HG02840 (cell line): ENCODE measurements around the gene MTRF1.
"Not testable (repeated sequence)": the region's sequence is repeated elsewhere in the genome, so short reads cannot be mapped to it uniquely, and the experiment has no call there.

Experiments used
- ATAC-seq: cut with Tn5 transposase; IDR thresholded peaks from one replicate; pipeline ENCODE4 v1.9.1; 2021; ENCODE audit warnings: mild to moderate bottlenecking, moderate library complexity, moderate number of reproducible peaks; ENCODE audit not compliant: unreplicated experiment, low FRiP score

The MTRF1 gene

DNA sequence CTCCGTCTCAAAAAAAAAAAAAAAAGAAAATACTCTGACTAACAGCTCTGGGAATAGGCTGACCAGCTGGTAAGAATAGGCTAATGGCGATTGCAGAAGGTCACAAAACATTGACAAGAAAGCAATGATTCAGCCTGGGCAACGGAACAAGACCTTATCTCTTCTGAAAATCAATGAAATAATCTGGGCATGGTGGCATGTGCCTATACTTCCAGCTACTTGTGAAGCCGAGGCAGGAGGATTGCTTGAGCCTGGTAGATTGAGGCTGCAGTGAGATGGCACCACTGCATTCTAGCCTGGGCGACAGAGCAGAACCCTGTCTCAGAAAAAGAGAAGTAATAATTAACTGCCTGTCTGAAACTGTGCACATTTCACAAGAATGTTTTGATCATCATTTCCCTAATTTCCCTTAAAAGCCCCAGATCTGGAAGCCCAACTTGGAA is 18.8 kb upstream of the MTRF1 start:
- no peak for ATAC-seq

DNA sequence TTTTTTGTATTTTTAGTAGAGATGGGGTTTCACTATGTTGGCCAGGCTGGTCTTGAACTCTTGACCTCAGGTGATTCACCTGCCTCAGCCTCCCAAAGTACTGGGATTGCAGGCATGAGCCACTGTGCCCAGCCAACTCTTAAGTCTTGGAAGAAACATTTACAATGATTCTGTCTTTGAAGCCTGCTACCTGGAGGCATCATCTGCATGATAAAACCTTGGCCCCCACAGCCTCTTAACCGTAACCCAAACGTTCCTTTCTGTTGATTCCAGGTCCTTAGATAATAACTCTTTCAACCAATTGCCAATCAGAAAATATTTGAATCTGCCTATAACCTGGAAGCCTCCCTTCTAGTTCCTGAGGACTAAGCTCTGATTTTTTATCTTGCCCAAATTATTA is 15.8 kb upstream of the MTRF1 start:
- ATAC-seq: not testable (repeated sequence)

DNA sequence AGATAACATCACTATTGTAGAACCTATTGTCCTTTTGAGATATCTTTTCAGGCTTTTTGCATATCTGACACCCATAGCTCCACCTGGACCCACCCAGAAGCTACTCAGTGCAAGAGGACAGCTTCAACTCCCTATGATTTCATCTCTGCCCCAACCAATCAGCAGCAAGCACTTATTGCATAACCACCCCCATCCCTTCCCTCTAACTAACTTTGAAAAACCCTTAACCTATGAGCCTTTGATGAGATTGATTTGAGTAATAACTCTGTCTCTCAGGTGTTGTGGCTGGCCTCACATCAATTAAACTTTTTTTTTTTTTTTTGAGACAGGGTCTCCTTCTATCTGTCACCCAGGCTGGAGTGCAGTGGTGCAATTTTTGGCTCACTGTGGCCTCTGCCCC is 13.4 kb upstream of the MTRF1 start:
- no peak for ATAC-seq

DNA sequence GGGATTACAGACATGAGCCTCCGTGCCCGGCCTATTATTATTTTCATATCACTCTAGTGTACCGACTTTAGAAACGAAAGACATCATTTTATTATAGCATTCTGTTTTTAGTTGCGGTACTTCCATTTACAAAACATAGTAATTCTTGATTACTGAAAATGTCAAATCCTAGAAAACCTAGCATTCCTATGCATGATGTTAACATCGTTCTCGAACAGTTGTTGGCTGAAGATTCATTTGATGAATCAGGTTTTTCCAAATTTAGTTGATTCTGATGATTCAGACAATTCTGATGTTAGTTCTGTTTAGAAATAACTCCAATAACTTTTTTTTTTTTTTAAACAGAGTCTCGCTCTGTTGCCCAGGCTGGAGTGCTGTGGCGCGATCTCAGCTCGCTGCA is 11.5 kb upstream of the MTRF1 start:
- ATAC-seq: no peak

DNA sequence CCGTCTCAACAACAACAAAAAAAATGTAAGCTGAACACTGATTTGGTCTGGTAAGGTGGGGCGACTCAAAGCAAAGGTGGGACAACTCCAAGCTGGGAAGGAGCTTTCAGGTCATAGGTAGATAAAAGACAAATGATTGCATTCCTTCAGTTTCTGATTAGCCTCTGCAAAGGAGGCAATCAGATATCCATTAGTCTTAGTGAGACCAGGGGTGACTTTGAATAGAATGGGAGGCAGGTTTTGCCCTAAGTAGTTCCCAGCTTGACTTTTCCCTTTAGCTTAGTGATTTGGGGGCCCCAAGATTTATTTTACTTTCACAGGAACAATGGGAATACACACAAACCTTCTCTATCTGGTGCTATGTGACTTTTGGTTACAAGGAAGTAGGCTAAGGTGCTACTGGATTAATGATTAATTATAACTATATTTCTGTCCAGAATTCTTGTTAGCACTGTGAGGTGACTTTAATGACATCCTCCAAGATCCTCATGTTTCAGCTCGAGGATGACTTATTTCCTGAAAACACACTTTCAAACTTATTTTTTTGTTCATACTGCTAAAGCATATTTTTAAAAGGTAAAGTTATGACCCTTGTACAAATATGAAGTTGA is 10.6 kb upstream of the MTRF1 start:
- no peak for ATAC-seq

DNA sequence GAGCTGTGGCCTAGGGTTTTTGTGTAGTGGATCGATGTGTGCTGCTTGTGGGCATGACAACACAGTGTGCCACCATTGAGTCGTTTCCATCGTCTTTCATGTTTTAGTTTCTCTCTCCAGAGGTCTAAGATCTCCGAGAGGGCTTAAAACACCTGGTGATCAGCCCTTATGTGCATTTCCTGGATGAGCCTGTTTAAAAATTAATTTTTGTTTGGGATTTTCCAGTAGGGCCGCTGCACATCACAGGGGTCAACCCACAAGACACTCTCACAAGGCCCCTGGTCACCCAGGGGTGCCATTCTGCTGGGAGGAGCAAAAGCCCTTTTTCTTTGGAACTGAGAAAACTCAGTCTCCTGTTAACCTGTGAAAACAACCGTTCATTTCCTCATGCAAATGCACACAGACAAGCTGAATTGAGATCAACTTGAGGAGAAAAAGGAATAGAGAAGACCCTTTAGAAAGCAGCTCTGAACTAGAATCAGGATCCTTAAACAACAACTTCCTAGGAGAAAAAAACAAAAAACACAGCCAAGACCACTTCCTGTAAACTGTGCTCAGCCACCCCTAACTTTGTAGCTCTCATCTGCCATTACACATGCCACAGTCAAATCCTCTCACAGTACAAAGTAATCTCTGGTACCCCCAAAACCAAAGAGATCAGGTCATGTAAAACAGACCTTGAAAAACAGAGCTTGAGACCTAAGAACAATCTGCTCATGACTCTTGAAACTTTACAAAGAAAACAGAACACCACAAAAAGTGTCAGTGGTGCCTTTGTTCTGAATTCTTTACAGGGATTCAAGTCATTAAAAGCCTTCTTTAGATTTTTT is 8.3 kb upstream of the MTRF1 start:
- ATAC-seq: no peak

DNA sequence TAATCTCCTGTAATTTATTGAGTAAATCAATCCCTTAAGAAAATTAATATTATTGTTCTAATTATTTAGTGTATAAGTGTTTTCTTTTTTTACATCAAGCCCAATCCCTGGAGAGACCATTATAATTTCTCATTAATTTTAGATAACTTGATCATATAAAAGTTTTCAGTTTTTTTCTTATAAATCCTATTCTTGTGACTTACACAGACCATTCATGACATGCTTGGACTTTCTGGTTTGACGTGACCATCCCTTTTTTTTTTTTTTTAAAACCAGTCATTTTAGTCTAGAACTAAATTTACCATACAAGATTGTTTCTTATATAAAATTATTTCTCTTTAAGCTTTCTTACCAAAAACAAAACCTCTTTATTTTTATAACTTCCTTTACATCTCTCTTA is 5.4 kb upstream of the MTRF1 start:
- no peak for ATAC-seq

DNA sequence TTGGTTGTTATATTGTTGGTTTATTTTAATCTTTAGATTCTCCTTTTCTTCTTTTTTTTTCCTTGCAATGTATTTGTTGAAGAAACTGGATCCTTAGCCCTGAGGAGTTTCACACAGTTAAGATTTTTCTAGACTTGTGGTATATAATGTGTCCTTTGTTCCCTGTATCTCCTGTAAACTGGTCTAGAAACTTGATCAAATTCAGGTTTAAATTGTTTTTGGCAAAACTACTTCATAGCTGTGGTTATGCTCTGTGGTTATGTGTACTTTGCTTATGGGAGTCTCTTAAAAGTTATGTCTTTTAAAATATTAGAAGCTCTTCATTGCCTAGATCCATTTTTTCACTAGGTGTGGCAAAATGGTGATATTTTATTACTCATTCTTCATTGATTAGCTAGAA is 3.7 kb upstream of the MTRF1 start:
- ATAC-seq: no peak

DNA sequence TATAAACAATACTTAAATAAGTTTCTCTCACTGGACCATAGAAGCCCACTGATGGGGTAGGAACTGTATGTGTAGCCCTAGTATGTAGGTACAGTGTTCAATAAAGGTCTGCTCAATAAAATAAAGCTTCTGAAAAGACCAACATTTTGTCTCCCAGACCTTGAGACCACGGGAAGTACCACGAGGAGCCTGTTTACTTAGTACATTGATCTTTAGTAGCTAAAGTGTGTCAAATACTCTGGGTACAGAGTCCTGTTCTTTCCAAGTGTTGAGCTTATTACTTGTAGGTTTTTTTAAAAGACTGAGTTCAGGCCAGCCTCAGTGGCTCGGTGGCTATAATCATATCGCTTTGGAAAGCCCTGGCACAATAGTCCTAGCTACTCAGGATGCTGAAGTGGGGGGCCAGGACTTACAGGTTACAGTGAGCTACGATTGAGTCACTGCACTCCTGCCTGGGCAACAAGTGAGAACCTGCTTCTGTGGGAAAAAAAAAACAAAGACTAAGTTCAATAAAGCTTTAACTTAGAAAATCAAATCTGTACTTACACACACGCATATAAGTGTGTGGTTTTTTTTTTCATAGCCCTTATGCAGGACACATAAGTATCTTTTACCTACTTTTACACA is 3.4 kb downstream of the MTRF1 start:
- no peak for ATAC-seq

DNA sequence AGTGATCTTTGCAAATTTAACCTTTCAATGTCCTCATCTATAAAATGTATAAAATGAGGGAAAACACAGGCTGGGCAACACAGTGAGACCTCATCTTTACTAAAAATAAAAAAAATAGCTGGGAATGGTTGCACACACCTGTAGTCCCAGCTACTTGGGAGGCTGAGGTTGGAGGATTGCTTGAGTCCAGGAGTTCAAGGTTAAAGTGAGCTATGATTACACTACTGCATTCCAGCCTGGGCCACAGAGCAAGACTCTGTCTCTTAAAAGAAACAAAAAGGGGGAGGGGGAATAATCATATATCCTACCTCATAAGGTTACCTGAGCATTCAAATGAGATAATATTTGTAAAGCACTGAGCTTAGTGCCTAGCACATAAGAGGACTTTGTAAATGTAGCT is 5.8 kb downstream of the MTRF1 start:
- ATAC-seq: no peak

DNA sequence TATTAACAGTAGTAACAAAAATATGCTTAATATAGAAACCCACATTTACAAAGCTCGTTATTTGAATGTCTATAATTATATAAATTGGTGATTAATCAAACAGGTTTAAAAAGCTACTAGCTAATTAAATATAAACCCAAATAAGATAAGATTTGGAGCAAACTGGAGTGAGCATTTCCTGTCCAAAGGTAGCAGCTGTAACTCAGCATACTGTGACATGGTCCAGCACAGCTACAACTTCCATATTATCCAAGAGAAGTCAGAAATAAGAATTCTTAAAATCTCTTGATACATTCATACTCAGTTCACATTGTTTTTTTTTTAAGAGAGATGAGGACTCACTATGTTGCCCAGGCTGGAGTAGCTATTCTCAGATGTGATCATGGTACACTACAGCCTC is 8.5 kb downstream of the MTRF1 start:
- no peak for ATAC-seq

DNA sequence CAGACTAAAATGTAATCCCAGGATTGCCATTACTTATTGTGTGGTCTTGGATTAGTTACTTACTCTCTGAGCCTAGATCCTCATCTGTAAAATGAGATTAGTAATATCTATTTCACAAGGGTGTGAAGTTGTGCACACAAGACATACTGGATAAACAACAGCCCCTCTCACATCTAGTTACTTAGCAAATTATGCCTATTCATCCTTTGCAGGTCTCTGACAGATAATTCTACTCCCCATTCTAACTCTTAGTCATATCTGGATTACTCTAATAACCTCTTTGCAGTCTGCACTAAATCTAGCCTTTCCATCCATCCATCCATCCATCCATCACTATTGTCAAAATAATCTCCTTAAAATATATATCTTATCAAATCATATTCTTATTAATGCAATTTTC is 12.4 kb downstream of the MTRF1 start:
- ATAC-seq: no peak

DNA sequence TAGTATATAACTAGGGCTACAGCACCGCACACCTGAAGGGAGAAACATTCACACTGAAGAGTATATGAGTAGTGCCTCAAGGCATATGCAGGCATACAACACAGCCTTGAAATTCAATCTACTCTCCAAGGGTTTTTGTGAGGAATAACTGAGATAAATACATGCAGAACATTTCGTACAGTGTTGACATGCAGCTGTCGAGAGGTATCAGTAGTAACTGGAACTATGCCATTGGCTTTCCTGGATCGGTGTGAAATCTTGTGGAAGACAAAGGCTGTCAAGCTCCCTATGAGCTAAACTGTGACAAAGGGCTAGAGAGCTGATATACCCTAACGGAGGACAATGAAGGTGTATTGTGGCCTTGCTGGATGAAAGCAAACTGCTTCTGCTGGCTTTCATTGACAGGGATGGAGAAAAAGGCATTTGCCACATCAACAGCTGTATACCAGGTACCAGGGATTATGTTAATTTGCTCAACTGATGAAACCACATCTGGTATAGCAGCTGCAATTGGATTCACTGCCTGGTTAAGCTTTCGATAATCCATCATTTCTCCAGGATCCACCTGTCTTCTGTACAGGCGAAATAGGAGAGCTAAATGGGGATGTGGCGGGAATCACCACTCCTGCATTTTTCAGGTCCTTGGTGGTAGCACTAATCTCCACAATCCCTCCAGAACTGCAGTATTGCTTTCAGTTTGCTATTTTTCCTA is 16.3 kb downstream of the MTRF1 start:
- no peak for ATAC-seq

DNA sequence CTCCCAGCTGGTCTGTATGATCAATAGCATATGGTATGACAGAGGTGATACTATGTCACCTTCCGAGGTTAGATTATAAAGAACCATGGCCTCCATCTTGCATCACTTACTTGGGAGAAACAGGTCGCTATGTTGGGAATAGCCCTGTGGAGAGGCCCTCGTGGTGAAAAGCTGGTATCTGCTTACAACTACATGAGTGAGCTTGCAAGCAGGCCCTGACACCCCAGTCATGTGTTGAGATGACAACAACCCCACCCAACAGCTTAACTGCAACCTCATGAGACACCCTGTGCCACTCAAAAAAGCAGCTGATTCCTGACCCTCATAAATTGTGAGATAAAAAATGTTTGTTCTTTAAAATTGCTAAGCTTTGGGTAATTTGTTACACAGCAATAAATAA is 18.8 kb downstream of the MTRF1 start:
- no peak for ATAC-seq

DNA sequence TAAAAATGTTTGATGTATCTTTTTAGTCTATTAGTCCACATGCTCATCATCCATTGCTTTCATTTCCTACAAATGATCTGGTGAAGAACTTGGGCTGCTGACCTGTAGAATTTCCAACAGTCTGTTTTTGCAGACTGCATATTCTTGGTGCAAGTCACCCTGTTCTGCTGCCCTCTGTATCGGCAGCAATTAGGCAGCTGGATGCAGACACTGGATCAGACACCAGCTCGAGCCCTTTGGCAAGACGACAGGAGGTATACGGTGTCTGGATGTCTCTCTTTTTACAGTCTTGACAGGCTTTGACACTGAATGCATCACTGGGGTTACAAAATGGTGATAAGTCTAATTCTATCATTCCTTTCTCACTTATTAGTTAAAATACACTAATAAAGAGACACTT is 21.8 kb downstream of the MTRF1 start:
- no peak for ATAC-seq

DNA sequence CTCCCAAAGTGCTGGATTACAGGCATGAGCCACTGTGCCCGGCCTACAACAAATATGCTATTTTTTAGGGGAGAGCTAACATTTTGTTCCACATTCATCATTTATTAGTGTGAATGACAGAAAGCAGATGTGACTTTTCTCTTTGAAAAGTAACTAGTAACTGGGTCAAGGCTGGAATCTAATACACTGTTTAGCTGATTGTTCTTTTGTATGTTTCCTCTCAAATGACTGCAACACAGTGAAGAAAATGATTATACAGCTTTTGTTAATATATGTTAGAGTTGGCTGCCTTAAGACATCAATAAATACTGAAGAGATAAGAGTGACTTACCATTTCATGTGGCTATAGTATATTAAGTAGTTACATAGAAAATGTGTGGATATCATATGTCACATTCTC is 27.0 kb downstream of the MTRF1 start:
- ATAC-seq: no peak

DNA sequence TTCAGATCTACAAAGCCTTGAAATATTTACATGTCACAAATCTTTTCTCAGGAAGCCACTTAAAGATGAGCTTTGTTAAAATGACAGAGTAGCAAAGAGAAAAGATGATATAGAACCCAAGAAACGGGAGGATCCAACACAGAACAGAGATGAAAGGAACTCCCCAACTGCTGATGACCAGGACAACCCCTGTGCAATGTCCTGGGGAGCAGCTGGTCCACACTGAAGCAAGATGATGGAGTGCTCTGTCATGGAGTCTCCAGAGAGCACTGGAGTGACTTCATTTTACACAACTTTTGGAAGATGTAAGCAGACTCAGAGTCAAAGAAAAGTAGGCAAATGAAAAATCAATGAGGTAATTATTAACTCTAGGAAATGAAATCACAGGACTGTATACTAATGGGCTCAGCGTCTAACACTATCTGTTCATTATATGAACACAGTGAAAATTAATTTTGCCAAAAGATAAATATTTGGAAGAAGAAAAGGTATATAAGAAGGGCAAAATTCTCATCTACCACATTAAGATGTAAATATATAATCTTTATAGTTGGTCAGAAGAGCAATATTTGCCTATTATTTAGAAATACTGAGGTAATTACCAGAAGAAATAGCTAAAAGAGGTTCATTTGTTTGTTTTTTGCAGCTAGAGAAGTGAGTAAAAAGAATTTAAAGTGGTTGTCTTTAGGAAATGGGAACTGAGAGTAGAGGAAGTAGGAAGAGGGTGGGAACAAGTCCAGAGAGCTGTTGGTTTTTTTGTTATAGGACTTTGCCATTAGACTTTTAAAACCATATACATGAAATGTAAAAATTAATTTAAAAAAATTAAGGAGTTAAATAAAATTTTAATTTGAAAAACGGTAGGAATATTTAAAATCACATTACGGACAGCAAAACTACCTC is 30.5 kb downstream of the MTRF1 start:
- ATAC-seq: no peak

DNA sequence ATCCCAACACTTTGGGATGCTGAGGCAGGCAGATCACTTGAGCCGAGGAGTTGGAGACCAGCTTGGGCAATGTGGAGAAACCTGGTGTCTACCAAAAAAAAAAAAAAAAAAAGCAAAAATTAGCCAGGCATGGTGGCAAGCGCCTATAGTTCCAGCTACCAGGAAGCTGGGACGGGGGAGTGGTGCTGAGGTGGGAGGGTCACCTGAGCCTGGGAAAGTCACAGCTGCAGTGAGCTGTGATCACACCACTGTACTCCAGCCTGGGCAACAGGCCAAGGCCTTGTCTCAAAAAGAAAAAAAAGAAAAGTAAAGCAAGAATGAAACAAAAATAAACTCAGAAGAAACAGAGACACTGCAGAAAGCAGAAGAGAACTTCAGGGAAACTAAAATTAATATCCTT is 31.6 kb downstream of the MTRF1 start:
- no peak for ATAC-seq

DNA sequence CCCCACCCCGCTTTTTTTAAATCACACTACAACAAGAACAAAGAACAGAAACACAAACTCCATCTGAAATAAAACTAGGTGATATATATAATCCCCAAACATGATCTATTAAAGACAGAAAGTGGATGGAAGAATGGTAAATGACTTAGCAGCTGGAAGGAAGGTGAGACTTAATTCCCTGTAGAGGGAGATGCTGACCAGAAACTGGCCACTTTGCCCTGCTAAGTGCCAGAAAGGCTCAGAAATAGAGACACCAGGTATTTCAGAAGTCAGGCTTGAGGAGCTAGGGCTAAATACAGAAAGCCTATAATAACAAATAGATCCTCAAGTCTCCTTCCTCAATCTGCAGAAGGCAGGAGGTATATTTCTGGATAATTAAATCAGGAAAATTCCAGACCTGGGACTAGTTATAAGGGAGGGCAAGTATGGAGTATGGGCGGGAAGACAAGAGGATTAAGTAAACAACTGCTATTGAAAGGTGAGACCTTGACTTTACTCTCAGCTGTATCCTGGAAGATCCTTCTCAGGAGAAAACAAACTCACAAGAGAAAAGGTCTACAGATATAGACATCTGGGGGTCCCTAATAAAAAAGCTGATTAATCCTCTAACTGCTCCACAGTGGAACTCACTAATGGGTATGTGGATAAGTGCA is 32.2 kb downstream of the MTRF1 start:
- no peak for ATAC-seq

DNA sequence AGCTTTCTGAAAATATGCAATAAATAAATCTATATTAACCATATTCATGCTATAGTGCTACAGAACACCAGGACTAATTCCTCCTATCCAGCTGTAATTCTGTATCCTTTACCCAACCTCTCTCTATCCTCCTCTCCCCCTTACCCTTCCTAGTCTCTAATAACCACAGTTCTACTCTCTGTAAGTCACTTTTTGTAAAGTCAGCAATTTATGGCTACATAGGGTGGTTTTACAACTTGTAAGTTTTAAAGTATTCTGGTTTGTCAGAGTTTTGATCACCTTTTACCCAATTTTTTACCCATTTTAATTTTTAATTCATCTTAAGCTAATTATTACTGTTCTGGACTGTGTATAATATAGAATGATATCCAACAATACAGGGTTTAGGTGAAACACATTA is 34.0 kb downstream of the MTRF1 start:
- ATAC-seq: no peak
